ENCODE data around the gene INPP5K.

DNA sequence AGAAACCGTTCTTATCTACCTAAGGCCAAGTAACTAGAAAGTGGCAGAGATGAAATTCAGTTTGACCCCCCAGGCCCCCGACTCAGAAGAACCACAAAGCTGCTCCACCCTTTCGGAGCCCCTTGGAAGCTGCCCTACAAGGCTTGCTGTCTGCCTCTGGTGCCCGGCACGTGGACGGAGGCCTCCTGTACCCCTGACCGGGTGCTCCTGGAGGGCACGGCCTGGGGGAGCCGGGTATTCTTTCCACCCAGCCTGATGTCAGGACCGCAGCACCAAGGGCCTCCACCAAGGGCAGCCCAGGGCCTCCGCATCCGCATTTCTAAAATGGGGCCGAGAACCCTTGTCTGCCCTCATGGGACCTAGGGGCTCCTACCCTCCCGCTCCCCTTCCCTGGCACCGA is 44.9 kb downstream of the INPP5K start:
- TF ChIP-seq, protein P1, sequence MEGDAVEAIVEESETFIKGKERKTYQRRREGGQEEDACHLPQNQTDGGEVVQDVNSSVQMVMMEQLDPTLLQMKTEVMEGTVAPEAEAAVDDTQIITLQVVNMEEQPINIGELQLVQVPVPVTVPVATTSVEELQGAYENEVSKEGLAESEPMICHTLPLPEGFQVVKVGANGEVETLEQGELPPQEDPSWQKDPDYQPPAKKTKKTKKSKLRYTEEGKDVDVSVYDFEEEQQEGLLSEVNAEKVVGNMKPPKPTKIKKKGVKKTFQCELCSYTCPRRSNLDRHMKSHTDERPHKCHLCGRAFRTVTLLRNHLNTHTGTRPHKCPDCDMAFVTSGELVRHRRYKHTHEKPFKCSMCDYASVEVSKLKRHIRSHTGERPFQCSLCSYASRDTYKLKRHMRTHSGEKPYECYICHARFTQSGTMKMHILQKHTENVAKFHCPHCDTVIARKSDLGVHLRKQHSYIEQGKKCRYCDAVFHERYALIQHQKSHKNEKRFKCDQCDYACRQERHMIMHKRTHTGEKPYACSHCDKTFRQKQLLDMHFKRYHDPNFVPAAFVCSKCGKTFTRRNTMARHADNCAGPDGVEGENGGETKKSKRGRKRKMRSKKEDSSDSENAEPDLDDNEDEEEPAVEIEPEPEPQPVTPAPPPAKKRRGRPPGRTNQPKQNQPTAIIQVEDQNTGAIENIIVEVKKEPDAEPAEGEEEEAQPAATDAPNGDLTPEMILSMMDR (IDR thresholded peaks at IDR 0.05; ENCODE audit: low read depth, low read length): no peak
- TF ChIP-seq POLR2A (IDR thresholded peaks at IDR 0.05; ENCODE audit: extremely low read depth, insufficient read length): no peak
- TF ChIP-seq, protein P2, sequence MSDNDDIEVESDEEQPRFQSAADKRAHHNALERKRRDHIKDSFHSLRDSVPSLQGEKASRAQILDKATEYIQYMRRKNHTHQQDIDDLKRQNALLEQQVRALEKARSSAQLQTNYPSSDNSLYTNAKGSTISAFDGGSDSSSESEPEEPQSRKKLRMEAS (IDR thresholded peaks at IDR 0.05; ENCODE audit: low read depth, low read length): no peak

All from NB4 (cell line).